Coronary artery (tissue), 2 donors: ENCODE data around the gene TAX1BP1.

Source experiments
- DNase-seq: peaks from one replicate; pipeline ENCODE4 v3.0.0-alpha.2; 2017; ENCODE audit warnings: low spot score
- H3K27ac ChIP-seq, 2 donors: fragments of 200-600 bp; sonication (generic); one replicate each; pipeline ENCODE4 v1.5.1; 2016 to 2019
- H3K4me3 ChIP-seq: fragments of 200-600 bp; sonication (generic); 2 replicates; pipeline ENCODE4 v1.5.1; 2016; ENCODE audit warnings: mild to moderate bottlenecking, moderate library complexity
- TF ChIP-seq, protein P1 (sequence below): fragments of 200-600 bp; sonication (generic); IDR thresholded peaks from one replicate; pipeline ENCODE4 v1.5.1; 2019; ENCODE audit warnings: antibody characterized with exemption

The TAX1BP1 gene

DNA sequence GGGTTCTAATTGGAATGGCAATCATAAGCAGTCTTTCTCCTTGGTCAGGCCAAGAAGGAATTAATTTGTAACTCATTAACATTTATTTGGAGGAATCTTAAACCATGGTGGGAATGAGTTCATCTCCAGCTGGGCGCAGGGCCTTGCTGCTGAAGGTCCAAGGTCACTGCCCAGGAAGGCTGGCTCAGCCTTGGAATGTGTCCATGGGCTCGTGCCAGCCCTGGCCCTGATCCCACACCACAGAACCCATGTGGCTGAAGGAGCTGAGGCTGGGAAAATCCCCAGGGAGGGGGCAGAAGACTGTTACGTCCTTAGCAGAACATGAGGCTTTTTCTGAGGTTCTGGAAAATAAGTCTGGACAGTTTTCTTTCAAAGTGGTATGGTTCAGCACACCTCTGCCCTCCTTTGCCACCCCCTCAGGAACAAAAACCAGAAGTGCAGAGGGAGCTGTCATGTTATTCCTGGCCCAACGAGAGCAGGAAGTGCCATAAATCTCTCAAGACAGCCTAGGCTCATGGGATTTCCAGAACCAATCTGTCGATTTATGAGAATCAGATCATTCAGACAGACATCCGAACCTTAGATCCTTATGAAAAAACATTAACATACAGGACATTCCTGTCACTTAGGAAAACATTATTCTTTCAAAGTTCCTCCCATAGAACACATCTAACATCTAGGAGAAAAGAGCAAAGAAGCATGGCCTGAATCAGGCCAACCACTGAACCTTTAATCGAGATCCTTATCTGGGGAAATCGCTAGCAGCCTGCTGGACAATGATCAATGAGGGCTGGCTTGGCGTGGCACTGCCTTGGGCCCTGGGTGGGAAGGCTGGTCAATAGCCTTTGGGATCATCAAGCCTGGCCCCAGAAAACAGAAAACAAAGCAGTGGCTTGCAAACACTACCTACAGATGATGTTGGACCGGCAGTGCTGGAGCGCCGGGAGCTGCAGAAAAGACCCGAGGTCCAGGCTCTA lies 134.3 kb downstream of the TAX1BP1 start:
- Histone ChIP-seq H3K27ac (no peak overlapping the region), H3K4me3 (no peak overlapping the region)
- DNase-seq: no peak
- TF ChIP-seq, protein P1, sequence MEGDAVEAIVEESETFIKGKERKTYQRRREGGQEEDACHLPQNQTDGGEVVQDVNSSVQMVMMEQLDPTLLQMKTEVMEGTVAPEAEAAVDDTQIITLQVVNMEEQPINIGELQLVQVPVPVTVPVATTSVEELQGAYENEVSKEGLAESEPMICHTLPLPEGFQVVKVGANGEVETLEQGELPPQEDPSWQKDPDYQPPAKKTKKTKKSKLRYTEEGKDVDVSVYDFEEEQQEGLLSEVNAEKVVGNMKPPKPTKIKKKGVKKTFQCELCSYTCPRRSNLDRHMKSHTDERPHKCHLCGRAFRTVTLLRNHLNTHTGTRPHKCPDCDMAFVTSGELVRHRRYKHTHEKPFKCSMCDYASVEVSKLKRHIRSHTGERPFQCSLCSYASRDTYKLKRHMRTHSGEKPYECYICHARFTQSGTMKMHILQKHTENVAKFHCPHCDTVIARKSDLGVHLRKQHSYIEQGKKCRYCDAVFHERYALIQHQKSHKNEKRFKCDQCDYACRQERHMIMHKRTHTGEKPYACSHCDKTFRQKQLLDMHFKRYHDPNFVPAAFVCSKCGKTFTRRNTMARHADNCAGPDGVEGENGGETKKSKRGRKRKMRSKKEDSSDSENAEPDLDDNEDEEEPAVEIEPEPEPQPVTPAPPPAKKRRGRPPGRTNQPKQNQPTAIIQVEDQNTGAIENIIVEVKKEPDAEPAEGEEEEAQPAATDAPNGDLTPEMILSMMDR: no peak

DNA sequence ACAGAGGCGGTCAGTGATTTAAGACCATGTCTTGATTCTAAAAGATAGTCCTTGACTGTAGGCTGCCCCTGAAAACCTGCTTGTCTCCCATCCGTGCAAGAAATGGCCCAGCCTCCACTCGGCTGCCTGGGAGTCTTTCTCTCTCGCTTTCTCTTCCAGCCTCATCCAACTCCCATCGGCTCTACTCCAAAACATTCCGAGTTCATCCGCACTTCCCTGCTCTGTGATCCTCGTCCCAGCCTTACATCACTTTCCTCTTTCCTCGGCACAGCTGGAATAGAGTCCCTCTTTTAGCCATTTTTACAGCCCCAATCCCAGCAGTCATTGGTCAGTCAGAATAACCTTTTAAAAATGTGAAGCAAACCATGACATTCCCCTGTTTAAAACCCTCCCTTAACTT lies 135.1 kb downstream of the TAX1BP1 start:
- DNase-seq: no peak
- Histone ChIP-seq H3K27ac (no peak overlapping the region), H3K4me3 (no peak overlapping the region)
- TF ChIP-seq, protein P1: no peak

DNA sequence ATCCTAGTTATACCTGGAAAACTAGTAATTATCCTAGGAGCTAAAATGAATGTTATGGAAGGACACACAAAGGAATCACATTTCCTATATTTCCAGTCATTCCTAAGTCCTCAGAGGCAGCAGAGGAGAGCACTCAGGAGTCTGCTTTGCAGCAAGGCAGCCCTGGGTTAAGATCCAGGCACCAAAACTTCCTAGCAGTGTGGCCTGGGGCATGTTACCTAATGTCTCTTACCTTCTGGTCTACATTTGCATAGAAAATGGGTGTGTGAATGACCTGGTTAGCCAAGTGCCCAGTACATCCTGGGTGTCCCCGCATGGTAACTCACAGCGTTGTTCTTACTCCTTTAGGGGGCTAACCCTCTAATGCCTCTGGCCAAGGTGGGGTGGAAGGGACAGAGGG lies 135.9 kb downstream of the TAX1BP1 start:
- Histone ChIP-seq H3K27ac (no peak overlapping the region), H3K4me3 (no peak overlapping the region)
- TF ChIP-seq, protein P1: no peak
- no peak for DNase-seq

DNA sequence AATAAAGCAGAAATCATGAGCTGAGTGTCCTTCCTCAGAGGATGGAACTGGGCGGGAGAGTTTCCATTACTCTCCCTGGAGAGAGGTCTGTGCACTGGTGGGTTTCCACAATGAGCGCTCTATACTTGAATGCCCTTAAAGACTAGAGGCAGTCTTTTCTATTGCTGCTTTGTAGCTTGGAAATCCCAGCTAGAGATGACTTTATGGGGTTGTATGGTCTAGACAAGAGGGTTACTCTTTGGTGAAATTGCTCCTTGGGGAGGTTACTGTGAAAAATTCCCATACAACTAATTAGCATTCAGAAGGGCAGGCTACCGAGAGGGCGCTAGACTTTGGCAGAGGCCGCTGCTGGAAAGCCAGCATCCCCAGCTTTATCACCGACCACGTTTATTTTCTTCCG lies 136.8 kb downstream of the TAX1BP1 start:
- DNase-seq: no peak
- no peak overlapping the region for H3K27ac ChIP-seq
- TF ChIP-seq, protein P1: no peak
- no peak overlapping the region for H3K4me3 ChIP-seq
